ENCODE results near the gene COL18A1.

COL18A1 gene

GRCh38 chr21:45383111-45383614, 21.8 kb upstream of the COL18A1 start:
- DNase-seq (ENCODE audit: low spot score) = no peak

GRCh38 chr21:45383615-45384201, 21.3 kb upstream of the COL18A1 start:
- peak; percentile 53 for DNase-seq (ENCODE audit: low spot score)

DNA sequence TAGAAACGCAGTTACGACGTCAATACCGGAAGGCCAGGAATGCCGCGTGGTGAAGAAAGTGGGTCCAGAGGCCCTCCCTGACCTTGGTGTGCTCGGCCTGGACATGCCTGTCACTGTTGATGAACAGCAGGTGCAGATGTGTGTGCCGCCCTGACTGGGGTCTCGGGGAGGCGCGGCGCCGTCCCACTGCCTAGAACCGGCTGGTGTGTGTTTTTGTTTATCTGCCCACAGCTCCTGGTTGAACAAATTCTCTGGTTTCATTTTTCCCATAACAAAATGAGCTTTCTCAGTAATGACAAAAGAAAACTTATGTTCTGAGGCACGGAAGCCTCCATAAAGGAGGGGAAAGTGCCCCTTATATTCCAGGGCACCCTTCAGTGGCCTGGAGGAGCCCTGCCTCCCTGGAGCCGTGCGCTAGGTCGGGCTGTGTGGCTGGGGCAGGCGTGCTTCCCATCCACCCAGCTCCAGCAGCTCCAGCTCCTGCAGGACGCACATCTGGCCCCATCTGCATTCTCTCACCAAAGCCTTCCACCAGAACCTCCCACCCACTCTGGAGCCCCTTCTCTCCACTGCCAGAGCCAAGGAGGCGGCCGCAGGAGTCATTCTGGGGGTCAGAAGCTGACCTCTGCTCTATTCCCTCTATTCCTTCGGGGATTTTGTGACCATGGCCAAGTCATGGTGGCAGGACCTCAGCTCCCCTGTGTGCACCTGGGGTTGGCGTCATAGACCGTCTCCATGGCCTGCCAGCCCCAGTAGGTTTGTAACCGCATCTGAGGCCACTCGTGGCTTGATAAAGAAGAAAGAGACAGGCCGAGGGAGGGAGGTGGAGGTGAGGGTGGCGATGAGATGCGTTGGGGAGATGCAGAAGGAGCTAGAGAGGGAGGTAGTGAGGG, 20.1 kb upstream of the COL18A1 start:
- no peak for DNase-seq (ENCODE audit: low spot score)

GRCh38 chr21:45385549-45386050, 19.4 kb upstream of the COL18A1 start:
- DNase-seq (ENCODE audit: low spot score) = no peak

GRCh38 chr21:45386336-45386727, 18.6 kb upstream of the COL18A1 start:
- DNase-seq (ENCODE audit: low spot score) = peak; percentile 48

DNA sequence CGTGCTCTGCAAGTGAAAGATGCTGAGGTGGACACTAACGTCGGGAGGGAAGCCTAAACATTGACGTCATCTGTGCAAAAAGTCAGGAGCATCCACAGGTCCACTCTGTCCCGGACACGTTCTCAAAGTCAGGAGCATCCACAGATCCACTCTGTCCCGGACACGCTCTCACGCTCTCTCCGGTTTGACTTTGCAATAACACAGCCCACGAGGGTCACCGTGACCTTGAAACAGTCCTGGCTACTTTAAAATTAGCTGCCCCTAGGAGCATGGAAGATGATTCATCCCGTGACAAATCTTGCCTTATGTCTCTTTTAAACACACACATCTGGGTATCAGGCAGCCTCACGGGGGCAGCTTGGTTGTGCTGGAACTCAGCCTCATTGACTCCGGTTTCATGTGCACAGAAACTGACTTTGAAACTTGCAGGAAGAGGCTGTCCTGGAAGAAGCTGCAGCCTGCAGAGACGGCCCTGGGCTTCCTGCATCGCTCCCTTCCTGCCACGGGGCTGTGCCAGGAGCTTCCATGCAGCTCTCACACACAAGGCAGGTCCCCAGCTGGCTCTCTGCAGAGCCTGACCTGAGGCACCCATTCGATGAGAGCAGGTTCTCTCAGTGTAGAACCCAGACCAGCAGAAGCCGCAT, 18.1 kb upstream of the COL18A1 start:
- peak; percentile 23 for DNase-seq (ENCODE audit: low spot score)

DNA sequence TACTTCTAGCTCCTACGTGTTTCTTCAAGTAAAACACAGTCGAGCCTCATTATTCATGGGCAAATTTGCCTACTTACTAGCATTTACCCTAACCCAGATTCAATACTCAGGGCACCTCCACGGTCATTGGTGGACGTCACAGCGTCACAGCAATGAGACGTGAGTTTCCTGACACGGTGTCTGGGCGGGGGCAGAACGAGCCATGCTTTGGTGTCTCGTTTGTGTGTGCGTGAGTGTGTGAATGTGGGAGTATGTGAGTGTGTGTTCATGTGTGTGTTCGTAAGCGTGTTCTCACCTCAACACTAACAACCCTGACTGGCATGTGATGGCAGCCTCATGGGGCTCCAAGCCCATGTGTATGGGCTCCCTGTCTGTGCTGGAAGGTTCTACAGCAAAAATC, 17.5 kb upstream of the COL18A1 start:
- no peak for DNase-seq (ENCODE audit: low spot score)

DNA sequence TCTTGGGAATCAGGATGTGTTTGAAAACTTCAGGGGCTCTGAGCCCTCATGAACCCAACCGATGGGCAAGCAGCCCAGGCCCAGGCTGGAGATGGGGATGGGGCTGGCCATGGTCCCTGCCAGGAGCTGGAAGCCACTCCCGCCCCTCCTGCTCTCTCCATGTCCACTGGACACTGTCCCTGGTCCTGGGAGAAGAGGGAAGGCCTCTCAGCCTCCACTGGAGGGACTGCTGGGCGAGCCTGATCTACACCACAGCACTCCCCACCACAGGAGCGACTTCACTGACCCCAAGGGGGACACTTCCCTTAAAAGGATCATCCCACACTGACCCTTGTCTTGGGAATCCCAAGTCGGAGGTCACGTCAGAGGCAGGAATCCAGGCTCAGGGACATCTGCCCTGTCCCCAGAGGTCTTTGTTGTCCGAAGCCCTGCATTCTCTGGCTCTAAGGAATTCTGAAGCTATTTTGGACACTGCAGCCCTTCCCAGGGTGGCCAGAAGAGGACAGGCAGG, 16.9 kb upstream of the COL18A1 start:
- DNase-seq (ENCODE audit: low spot score) = no peak

DNA sequence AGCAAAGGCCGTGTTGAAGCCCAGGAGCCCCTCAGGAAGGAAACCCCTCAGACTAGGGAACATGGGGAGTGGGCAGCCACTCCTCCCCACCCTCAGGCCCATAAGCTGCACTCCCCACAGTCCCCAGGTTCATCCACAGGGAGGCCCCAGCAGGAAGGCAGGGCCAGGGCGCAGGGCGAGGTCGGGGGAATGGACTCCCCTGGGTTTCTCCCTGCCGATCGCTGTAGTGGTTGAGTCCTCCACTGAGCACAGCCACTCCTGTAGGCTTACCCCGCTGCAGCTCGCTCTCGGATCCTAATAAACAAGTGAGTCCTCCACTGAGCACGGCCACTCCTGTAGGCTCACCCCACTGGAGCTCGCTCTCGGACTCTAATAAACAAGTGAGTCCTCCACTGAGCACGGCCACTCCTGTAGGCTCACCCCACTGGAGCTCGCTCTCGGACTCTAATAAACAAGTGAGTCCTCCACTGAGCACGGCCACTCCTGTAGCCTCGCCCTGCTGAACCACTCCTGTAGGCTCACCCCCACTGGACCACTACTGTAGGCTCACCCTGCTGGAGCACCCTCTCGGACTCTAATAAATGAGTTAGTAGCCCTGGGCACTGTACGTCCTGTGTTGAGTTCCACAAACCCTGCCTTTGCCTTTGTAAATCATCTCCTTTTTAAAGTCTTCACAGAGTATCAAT, 16.2 kb upstream of the COL18A1 start:
- no peak for DNase-seq (ENCODE audit: low spot score)

- DNase-seq (ENCODE audit: low spot score) = no peak
Observed at GRCh38 chr21:45390121-45390751, 14.7 kb upstream of the COL18A1 start.

DNA sequence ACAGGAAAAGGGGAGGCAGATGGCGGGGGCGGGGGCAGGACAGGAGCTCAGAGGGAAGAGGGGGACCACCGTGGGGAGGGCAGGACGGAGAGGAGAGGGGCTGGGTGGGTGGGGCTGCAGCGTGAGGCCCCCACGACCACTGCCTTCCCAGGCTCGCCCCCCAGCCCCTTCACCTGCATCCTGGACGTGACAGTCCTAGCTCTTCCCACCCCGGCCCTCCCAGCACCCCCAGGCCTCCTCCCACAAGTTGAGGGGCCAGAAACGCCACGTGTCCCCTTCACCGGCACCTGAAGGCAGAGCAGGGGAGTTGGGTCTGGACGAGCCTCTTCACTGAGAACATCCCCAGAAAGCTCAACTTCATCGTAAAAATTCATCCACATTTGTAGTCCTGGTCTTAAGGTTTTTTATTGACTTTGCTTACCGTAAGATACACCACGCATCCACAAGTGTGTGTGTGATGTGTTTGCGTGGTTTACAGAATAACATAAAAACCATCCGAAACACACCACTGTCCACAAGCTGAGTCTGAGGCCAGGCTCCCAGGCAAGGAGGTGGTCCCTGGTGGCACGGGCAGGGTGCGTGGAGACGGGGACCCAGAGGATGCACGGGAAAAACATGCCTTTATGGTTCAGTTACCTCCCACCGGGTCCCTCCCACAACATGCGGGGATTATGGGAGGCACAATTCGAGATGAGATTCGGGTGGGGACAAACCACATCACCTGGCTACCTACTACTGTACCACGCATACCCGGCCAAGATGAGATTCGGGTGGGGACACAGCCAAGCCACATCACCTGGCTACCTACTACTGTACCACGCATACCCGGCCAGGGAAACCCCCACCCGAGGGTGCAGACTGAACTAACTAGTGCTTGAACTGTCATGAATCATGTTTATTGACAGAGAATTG, 13.9 kb upstream of the COL18A1 start:
- DNase-seq (ENCODE audit: low spot score) = no peak

- no peak for DNase-seq (ENCODE audit: low spot score)
Observed at GRCh38 chr21:45391743-45392572, 13.0 kb upstream of the COL18A1 start.

DNA sequence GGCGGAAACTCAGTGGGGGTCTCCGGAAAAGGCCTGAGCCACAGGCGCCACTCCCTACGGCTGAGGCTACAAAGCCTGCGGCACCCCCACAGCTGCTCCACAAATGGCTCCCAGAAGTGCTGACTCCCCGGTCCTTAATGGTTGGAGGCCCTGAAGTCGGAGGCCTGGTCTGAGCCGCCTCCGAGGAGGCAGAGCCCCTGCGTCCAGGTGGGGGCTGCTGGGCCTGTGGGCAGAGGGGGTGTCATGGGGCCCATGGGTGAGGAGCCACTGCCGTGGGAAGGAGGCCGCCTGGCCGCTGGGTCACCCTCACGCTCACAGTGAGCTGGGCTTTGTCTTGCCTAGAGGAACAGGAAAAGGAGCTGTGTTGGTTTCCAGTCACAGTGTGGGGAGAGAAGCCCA, 12.4 kb upstream of the COL18A1 start:
- no peak for DNase-seq (ENCODE audit: low spot score)

DNA sequence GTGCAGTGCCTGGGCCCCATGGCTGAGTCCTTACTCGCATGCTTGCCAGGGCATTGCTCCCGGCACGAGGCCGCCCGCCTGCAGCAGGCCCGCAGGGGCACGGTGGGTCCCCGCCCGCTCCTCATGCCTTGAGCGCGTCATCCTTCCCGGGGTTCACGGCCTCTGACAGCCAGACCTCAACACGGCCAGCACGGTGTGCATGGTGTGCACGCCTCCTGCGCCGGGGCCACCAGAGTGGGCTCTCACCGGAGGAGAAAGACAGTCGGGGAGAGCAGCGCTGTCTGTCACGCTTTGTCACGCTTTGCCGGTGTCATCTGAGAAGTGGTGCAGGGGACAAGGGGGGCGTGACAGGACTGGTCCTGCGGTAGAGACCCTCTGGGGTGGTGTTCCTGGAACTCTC, 11.9 kb upstream of the COL18A1 start:
- no peak for DNase-seq (ENCODE audit: low spot score)

DNA sequence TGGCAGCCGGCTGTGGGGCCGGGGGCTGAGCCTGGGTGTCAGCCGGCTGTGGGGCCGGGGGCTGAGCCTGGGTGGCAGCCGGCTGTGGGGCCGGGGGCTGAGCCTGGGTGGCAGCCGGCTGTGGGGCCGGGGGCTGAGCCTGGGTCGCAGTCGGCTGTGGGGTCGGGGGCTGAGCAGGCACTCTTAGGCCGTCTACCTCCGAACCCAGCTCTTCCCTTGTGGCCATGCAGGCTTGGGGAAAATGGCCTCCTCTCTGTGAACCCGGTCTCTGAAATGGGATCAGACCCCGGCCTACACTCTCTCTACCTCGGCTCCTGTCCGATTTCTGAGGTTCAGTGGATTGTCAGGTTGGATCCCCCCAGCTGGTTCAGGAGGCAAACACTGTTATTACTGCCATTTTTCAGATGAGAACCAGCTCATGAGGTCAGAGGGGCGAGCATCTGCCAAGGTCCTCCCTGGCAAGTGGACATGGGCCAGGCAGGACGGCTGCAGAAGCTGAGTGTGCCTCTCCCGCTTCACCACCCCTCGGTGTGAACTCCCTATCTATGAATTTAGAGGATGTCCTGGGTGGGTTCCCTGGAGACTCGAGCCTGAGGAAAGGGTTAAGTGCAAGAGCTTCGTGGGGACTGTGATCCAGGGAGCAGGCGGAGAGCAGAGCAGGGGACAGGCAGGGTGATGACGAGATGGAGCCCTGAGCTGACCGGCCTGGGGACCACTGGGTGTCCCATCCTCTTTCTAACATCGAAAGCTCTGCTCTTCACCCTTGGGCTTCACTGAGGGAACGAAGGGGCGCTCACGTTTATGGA, 10.9 kb upstream of the COL18A1 start:
- no peak for DNase-seq (ENCODE audit: low spot score)

DNA sequence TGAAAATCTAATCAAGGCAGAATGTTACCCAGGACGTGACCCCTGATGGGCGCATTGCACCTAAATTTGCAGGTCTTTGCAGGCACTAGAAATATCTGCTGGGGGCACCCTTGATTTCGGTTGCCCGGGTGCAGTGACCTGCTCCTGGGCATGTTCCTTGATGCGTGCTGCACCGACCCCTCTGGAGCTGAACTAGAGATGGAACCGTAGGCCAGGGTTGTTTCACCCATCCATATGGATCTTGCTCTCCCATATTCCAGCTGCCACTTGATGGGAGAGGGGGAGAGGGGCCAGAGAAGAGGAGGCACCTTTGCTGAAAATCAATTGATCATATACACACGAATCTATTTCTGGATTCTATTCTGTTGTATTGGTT, 8.4 kb upstream of the COL18A1 start:
- DNase-seq (ENCODE audit: low spot score) = no peak

DNA sequence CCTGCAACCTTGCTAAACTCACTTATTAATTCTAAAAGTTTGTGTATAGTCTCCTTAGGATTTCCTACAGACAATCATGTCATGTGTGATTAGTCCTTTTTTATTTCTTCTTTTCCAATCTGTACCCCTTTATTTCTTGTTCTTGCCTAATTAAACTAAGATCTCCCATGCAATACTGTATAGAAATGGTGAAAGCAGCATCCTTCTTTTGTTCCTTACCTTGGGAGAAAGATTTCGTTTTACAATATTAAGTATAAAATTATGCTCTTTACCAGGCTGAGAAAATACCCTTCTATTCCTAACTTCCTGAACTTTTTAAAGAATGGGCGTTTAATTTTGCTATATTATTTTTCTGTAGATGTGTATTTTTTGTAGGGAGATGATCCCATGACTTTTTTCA, 7.6 kb upstream of the COL18A1 start:
- DNase-seq (ENCODE audit: low spot score) = no peak

GRCh38 chr21:45401054-45401518, 3.9 kb upstream of the COL18A1 start:
- no peak for DNase-seq (ENCODE audit: low spot score)

Measured in iPS-NIHi11 (cell line).